ENCODE results near the gene ACAN. TPM values are rescaled to one million over a fixed set of nuclear protein-coding genes. Genes with fewer than 3 reads are reported as not detected.

The ACAN gene
- total and polyA plus RNA-seq, 9 of the 15 experiments (the other 6 are each of a cell fraction or from before 2014, with no cell fraction given) = not detected

DNA sequence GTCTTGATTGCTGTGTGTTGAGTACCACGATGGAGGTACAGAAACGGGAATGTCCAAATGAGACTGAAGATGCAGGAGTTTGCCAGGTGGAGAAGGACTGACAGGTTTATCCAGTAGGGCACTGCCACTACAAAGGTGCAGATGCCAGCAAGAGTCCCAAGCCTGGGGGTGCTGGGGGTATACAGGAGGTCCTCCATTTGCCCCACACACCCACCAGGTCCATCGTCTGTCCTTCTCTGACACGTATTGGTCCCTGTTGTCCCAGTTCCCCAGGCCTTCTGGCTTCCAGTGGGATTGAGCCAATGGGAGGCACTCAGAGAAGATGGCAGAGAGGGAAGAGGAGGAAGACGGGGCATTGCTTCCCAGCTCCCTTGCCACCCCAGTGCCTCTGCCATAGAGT, 85.5 kb downstream of the ACAN start (continued):
- TF ChIP-seq, protein P1, sequence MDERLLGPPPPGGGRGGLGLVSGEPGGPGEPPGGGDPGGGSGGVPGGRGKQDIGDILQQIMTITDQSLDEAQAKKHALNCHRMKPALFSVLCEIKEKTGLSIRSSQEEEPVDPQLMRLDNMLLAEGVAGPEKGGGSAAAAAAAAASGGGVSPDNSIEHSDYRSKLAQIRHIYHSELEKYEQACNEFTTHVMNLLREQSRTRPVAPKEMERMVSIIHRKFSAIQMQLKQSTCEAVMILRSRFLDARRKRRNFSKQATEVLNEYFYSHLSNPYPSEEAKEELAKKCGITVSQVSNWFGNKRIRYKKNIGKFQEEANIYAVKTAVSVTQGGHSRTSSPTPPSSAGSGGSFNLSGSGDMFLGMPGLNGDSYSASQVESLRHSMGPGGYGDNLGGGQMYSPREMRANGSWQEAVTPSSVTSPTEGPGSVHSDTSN (CRISPR knock-in tag; IDR thresholded peaks at IDR 0.05; ENCODE audit: low read depth) = no peak
- TF ChIP-seq, protein P1 (tag; conservative IDR thresholded peaks at IDR 0.05; ENCODE audit: low read depth) = no peak

GRCh38 chr15:88890495-88890894, 87.3 kb downstream of the ACAN start:
- BruUV-seq (replicated peaks) = no TSS peak

More at GRCh38 chr15:88890495-88890894, 87.3 kb downstream of the ACAN start:
- Histone ChIP-seq H3K9me3 (replicated peaks; ENCODE audit: control insufficient read depth, insufficient read depth, low read depth, low read length) (no peaks in the 10 kb centered on the region), H3K27me3 (ENCODE audit: control insufficient read depth in 2 of 2, insufficient read depth in 2 of 2, low read length in 2 of 2) (peaks cover 0 to 17% of the 10 kb centered on the region in 2 experiments; a peak in 4 of 5 replicates), H3K9ac (ENCODE audit: insufficient read depth in 1 of 2, low read depth in 2 of 2, low read length in 2 of 2) (no peak overlapping the region), H4K20me1 (replicated peaks; ENCODE audit: control insufficient read depth, insufficient read depth, low read length) (no peaks in the 10 kb centered on the region; the same call in 1 of the 2 replicates), H3K4me2 (ENCODE audit: insufficient read depth, low read length) (no peak overlapping the region), H3K36me3 (ENCODE audit: control insufficient read depth, insufficient read depth, low read length) (no peaks in the 10 kb centered on the region), H2AFZ (ENCODE audit: low read depth, low read length) (no peak overlapping the region), H3K4me3 (no peak overlapping the region), H3K9me1 (ENCODE audit: control insufficient read depth, insufficient read depth, low read length) (no peaks in the 10 kb centered on the region), H3K27ac (ENCODE audit: extremely low read depth, low read depth, low read length) (no peak overlapping the region), H3K79me2 (ENCODE audit: control insufficient read depth, insufficient read depth, low read length) (no peaks in the 10 kb centered on the region), H3K4me1 (replicated peaks in 1 of 2; ENCODE audit: control insufficient read depth in 2 of 2, insufficient read depth in 2 of 2, low read length in 2 of 2) (peaks cover 0 to 14% of the 10 kb centered on the region in 2 experiments; a peak in 3 of 5 replicates)
- in situ Hi-C loops (cut with MboI) (no loop called here), intact Hi-C loops (cut with micrococcal nuclease) (no loop called here)
- DNase-seq (ENCODE audit: extremely low read depth in 1 of 4, low spot score in 3 of 4) (no peak), ATAC-seq (no peak), FAIRE-seq (no peak)
- ChIA-PET POLR2A (interaction anchor here (1.3 to 1.8 kb wide), 2 partner anchors 12 to 15 kb away, joined by 3 to 5 read pairs; no protein-coding TSS in a partner anchor), CTCF (ENCODE audit: low intra/inter-chr PET ratio) (no interaction called here)
- no peak for TF ChIP-seq CBX1 (IDR thresholded peaks at IDR 0.05; ENCODE audit: low read depth)
- no peak for TF ChIP-seq BACH1 (tag; IDR thresholded peaks at IDR 0.05)
- 5% methylated on average over 4 of the region's 4 CpGs for WGBS (ENCODE audit: insufficient coverage, low coverage, missing lambda C conversion rate)

All from K562 (cell line).